GM12801 (cell line): ENCODE results near the gene CDH4.

Source experiments
- CTCF ChIP-seq: IDR thresholded peaks from one replicate; pipeline ENCODE4 v1.5.1; 2011; ENCODE audit warnings: control low read depth; ENCODE audit not compliant: insufficient read length; ENCODE audit errors: extremely low read depth

The CDH4 gene

GRCh38 chr20:61619751-61620150, 367.7 kb downstream of the CDH4 start:
- TF ChIP-seq CTCF = no peak

GRCh38 chr20:61620174-61620573, 368.1 kb downstream of the CDH4 start:
- TF ChIP-seq CTCF = no peak

GRCh38 chr20:61621035-61621730, 369.1 kb downstream of the CDH4 start:
- TF ChIP-seq CTCF = no peak

DNA sequence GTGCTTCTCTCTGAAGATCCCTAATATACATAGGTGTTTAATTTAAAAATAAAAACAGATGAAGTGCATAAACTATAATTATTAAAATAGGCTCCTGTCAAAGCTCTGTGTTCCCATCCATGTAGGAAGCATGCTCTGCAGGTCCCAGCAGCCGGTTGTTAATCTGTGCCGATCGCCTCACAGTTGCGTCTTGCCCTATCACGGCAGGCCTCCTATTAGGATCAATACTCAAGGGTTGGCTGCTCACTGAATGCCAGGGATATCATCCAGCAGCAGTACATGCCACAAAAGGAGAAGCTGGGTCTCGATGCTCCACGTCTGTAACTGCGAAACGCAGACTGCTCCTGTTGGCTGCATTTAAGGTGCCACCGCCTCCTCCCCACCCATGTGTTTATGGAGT, 369.8 kb downstream of the CDH4 start:
- no peak for TF ChIP-seq CTCF

- TF ChIP-seq CTCF = no peak
Measured at GRCh38 chr20:61623451-61623850, 371.4 kb downstream of the CDH4 start.

GRCh38 chr20:61625246-61625645, 373.2 kb downstream of the CDH4 start:
- no peak for TF ChIP-seq CTCF

GRCh38 chr20:61626412-61626811, 374.4 kb downstream of the CDH4 start:
- no peak for TF ChIP-seq CTCF
